Thyroid gland (tissue), 4 donors: ENCODE results near the gene KAT2A.
"Not testable (repeated sequence)": the region's sequence is repeated elsewhere in the genome, so short reads cannot be mapped to it uniquely, and the experiment has no call there.

ENCODE experiments used
- POLR2A ChIP-seq, 2 donors: fragments of 450-650 bp; IDR thresholded peaks; one replicate each; pipeline ENCODE4 v1.6.1; 2017; ENCODE audit warnings: antibody characterized with exemption in 2 of 2, mild to moderate bottlenecking in 2 of 2, moderate library complexity in 1 of 2
- TF ChIP-seq, protein P1 (sequence below), 6 experiments: fragments of 200-600 bp in 3 of 6; fragments of 450-650 bp in 3 of 6; sonication (generic) in 3 of 6; IDR thresholded peaks; one replicate each; pipeline ENCODE4 v1.5.1; 2016 to 2019; ENCODE audit warnings: antibody characterized with exemption in 6 of 6, mild to moderate bottlenecking in 2 of 6, inconsistent platforms in 1 of 6, moderate library complexity in 1 of 6

DNA sequence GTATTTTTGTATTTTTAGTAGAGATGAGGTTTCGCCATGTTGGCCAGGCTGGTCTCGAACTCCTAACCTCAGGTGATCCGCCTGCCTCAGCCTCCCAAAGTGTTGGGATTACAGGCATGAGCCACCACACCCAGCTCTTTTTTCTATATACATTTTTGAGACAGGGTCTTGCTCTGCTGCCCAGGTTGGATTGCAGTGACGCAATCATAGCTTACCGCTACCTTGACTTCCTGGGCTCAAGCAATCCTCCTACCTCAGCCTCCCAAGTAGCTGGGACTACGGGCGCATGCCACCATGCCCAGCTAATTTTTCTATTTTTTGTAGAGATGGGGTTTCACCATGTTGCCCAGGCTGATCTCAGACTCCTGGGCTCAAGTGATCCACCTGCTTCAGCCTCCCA, 19.5 kb upstream of the KAT2A start:
- TF ChIP-seq, protein P1, sequence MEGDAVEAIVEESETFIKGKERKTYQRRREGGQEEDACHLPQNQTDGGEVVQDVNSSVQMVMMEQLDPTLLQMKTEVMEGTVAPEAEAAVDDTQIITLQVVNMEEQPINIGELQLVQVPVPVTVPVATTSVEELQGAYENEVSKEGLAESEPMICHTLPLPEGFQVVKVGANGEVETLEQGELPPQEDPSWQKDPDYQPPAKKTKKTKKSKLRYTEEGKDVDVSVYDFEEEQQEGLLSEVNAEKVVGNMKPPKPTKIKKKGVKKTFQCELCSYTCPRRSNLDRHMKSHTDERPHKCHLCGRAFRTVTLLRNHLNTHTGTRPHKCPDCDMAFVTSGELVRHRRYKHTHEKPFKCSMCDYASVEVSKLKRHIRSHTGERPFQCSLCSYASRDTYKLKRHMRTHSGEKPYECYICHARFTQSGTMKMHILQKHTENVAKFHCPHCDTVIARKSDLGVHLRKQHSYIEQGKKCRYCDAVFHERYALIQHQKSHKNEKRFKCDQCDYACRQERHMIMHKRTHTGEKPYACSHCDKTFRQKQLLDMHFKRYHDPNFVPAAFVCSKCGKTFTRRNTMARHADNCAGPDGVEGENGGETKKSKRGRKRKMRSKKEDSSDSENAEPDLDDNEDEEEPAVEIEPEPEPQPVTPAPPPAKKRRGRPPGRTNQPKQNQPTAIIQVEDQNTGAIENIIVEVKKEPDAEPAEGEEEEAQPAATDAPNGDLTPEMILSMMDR (IDR thresholded peaks at IDR 0.05), result not testable (repeated sequence)
- TF ChIP-seq POLR2A (IDR thresholded peaks at IDR 0.05), result not testable (repeated sequence)
